HG02623 (cell line): ENCODE results near the gene CUBN.
"Not testable (repeated sequence)": the region's sequence is repeated elsewhere in the genome, so short reads cannot be mapped to it uniquely, and the experiment has no call there.

ENCODE experiments used
- ATAC-seq: cut with Tn5 transposase; IDR thresholded peaks from one replicate; pipeline ENCODE4 v1.9.1; 2021; ENCODE audit warnings: moderate library complexity; ENCODE audit not compliant: unreplicated experiment

The CUBN gene

GRCh38 chr10:17019696-17020095 lies 109.9 kb downstream of the CUBN start:
- no peak for ATAC-seq

- ATAC-seq = not testable (repeated sequence)
Measured at GRCh38 chr10:17013131-17013983, 116.3 kb downstream of the CUBN start.

GRCh38 chr10:17012731-17013130 lies 116.9 kb downstream of the CUBN start:
- not testable (repeated sequence) for ATAC-seq

- no peak for ATAC-seq
Measured at GRCh38 chr10:17010363-17011145, 119.1 kb downstream of the CUBN start.

GRCh38 chr10:17009212-17009700 lies 120.4 kb downstream of the CUBN start:
- no peak for ATAC-seq

- no peak for ATAC-seq
Measured at GRCh38 chr10:17007418-17007770, 122.2 kb downstream of the CUBN start.

GRCh38 chr10:17006631-17007417 lies 122.8 kb downstream of the CUBN start:
- ATAC-seq = no peak

- ATAC-seq = no peak
Measured at GRCh38 chr10:17005621-17006566, 123.7 kb downstream of the CUBN start.

GRCh38 chr10:17004801-17005380 lies 124.7 kb downstream of the CUBN start:
- no peak for ATAC-seq

GRCh38 chr10:17003651-17004286 lies 125.8 kb downstream of the CUBN start:
- no peak for ATAC-seq

- ATAC-seq = no peak
Measured at GRCh38 chr10:17003151-17003550, 126.5 kb downstream of the CUBN start.

GRCh38 chr10:17001961-17002749 lies 127.5 kb downstream of the CUBN start:
- peak; percentile 62 for ATAC-seq

- ATAC-seq = no peak
Measured at GRCh38 chr10:17001297-17001744, 128.3 kb downstream of the CUBN start.

GRCh38 chr10:16999665-17000451 lies 129.8 kb downstream of the CUBN start:
- no peak for ATAC-seq

GRCh38 chr10:16996530-16996964 lies 133.1 kb downstream of the CUBN start:
- no peak for ATAC-seq

- ATAC-seq = no peak
Measured at GRCh38 chr10:16995867-16996529, 133.6 kb downstream of the CUBN start.

GRCh38 chr10:16993186-16993585 lies 136.4 kb downstream of the CUBN start:
- ATAC-seq = no peak
